T-cell (primary cell): Measurements from ENCODE around the gene HOXD13. TPM values are rescaled to one million over a fixed set of nuclear protein-coding genes. Genes with fewer than 3 reads are reported as not detected.

Source experiments
- ATAC-seq, 4 experiments: fragments of 200-7000 bp in 3 of 4; fragments of 150-1000 bp in 1 of 4; cut with Tn5 transposase; replicated peaks in 1 of 4; 1 replicate in 3 of 4; 2 replicates in 1 of 4; pipeline ENCODE4 v1.10.0; 2021; ENCODE audit warnings: moderate library complexity in 3 of 4, mild to moderate bottlenecking in 2 of 4, moderate number of reproducible peaks in 1 of 4
- CTCF ChIA-PET, 2 donors: fragments of 300-600 bp; sonication (Branson Sonifier 250); formaldehyde crosslinking; loops; one replicate each; lab custom pipeline; 2022; ENCODE audit warnings: antibody characterized with exemption in 2 of 2; lab: Charles Lee
- POLR2A ChIA-PET, 2 donors: fragments of 300-600 bp; sonication (Branson Sonifier 250); formaldehyde crosslinking; loops; one replicate each; lab custom pipeline; 2022; ENCODE audit warnings: antibody characterized with exemption in 2 of 2; lab: Charles Lee
- DNase-seq, 35 experiments: peaks; one replicate each; pipeline versions ENCODE4 v3.0.0 to v3.0.0-alpha.2; 2013 to 2023
- H3K27ac ChIP-seq: one replicate; pipeline ENCODE4 v1.5.1; 2013; ENCODE audit warnings: low read length
- H3K27me3 ChIP-seq, 2 experiments: replicated peaks in 1 of 2; 1 replicate in 1 of 2; 2 replicates in 1 of 2; pipeline versions ENCODE4 v1.6.1 to v1.7.0; 2013; ENCODE audit warnings: low read length in 1 of 2, mixed read lengths in 1 of 2; ENCODE audit not compliant: control insufficient read depth in 2 of 2, insufficient read depth in 2 of 2; ENCODE audit errors: extremely low read depth in 1 of 2
- H3K36me3 ChIP-seq, 2 donors: 1 replicate in 1 of 2; 2 replicates in 1 of 2; pipeline versions ENCODE4 v1.6.1 to v1.7.0; 2013; ENCODE audit warnings: low read length in 1 of 2; ENCODE audit not compliant: control insufficient read depth in 2 of 2, insufficient read depth in 1 of 2; ENCODE audit errors: extremely low read depth in 1 of 2
- H3K4me1 ChIP-seq, 2 experiments: 1 replicate in 1 of 2; 2 replicates in 1 of 2; pipeline versions ENCODE4 v1.6.1 to v1.7.0; 2013; ENCODE audit warnings: low read length in 2 of 2, mixed read lengths in 1 of 2; ENCODE audit not compliant: insufficient read depth in 2 of 2, control insufficient read depth in 1 of 2; ENCODE audit errors: extremely low read depth in 1 of 2
- H3K4me3 ChIP-seq, 2 donors: 1 replicate in 1 of 2; 2 replicates in 1 of 2; pipeline versions ENCODE4 v1.5.1 to v1.7.0; 2013; ENCODE audit warnings: mild to moderate bottlenecking in 2 of 2, low read length in 1 of 2, moderate library complexity in 1 of 2; ENCODE audit not compliant: control insufficient read depth in 1 of 2; ENCODE audit errors: extremely low read depth in 1 of 2
- H3K9me3 ChIP-seq: 2 replicates; pipeline ENCODE4 v1.7.0; 2013
- H3K27ac Mint-ChIP-seq, 2 donors: one replicate each; pipeline ENCODE4 v1.8.0; 2020 to 2021; ENCODE audit warnings: mild to moderate bottlenecking in 2 of 2, mixed read lengths in 2 of 2
- H3K27me3 Mint-ChIP-seq, 2 donors: one replicate each; pipeline ENCODE4 v1.8.0; 2021 to 2022; ENCODE audit warnings: mixed read lengths in 2 of 2
- H3K36me3 Mint-ChIP-seq: one replicate; pipeline ENCODE4 v1.8.0; 2021; ENCODE audit warnings: mixed read lengths
- H3K4me1 Mint-ChIP-seq, 3 donors: one replicate each; pipeline ENCODE4 v1.8.0; 2020 to 2022; ENCODE audit warnings: mixed read lengths in 3 of 3, mild to moderate bottlenecking in 1 of 3
- H3K4me3 Mint-ChIP-seq, 3 donors: one replicate each; pipeline ENCODE4 v1.8.0; 2020 to 2022; ENCODE audit warnings: mild to moderate bottlenecking in 3 of 3, mixed read lengths in 3 of 3, moderate library complexity in 3 of 3
- H3K9me3 Mint-ChIP-seq, 3 donors: one replicate each; pipeline ENCODE4 v1.8.0; 2020 to 2022; ENCODE audit warnings: mixed read lengths in 3 of 3
- WGBS: methylation state at CpG from one replicate; pipeline ENCODE4 v1.1.5; 2013; ENCODE audit warnings: missing lambda C conversion rate; ENCODE audit not compliant: insufficient coverage; 5-methylcytosine and 5-hydroxymethylcytosine counted together
- total RNA-seq, 35 experiments: library from RNA in 6 of 35; stranded (reverse) in 6 of 35; fragments of 120-200 nt in 1 of 35; gene quantifications; one replicate each; pipeline versions ENCODE4 v1.2.1 to v1.2.4 and lab custom pipeline; 2013 to 2026

Gene HOXD13
- total RNA-seq, 5 donors from 2014 or later (not counting 1 experiment from before 2014, with no cell fraction given): not detected

- no peaks in the 10 kb centered on the region for H3K36me3 ChIP-seq
- ATAC-seq (no peak), DNase-seq (peak in 1 of 35 experiments; percentile 53)
- CTCF ChIA-PET: interaction anchor here (0.6 to 2.2 kb wide), 17 partner anchors 8 to 1018 kb away, joined by 3 to 6 read pairs (median 4); no protein-coding TSS in a partner anchor
- H3K27me3 ChIP-seq: peaks cover 47 to 79% of the 10 kb centered on the region in 2 experiments
- POLR2A ChIA-PET: interaction anchor here in 1 of 2 donors (0.6 to 0.7 kb wide), 2 partner anchors 7 to 351 kb away, joined by 3 read pairs; no protein-coding TSS in a partner anchor
- 10% methylated on average over 17 of the region's 33 CpGs for WGBS
- peak overlapping the region; percentile 19 to 45 for H3K4me3 ChIP-seq
- H3K4me1 Mint-ChIP-seq: peaks cover 32 to 53% (median 51%) of the 10 kb centered on the region in 3 donors
- H3K27ac ChIP-seq: no peak overlapping the region
- peak overlapping the region; percentile 74 to 79 (median 77) for H3K4me3 Mint-ChIP-seq
- no peaks in the 10 kb centered on the region for H3K9me3 ChIP-seq
- peak overlapping the region in 1 of 2 donors; percentile 47 for H3K27ac Mint-ChIP-seq
- H3K4me1 ChIP-seq: peaks cover 11 to 43% of the 10 kb centered on the region in 2 experiments
- H3K9me3 Mint-ChIP-seq: no peaks in the 10 kb centered on the region
- peaks cover 76 to 84% of the 10 kb centered on the region in 2 donors for H3K27me3 Mint-ChIP-seq
- no peaks in the 10 kb centered on the region for H3K36me3 Mint-ChIP-seq
These were observed 40.0 kb downstream of the HOXD13 start for GRCh38 chr2:176132205-176133171.

- peaks cover 3% of the 10 kb centered on the region for H3K9me3 ChIP-seq
- ATAC-seq (no peak), DNase-seq (no peak)
- no peak overlapping the region for H3K27ac Mint-ChIP-seq
- H3K9me3 Mint-ChIP-seq: peaks cover 0 to 2% (median 2%) of the 10 kb centered on the region in 3 donors
- no peak overlapping the region for H3K4me3 Mint-ChIP-seq
- H3K27me3 Mint-ChIP-seq: peaks cover 76 to 85% of the 10 kb centered on the region in 2 donors
- no peaks in the 10 kb centered on the region for H3K36me3 Mint-ChIP-seq
- no peak overlapping the region for H3K4me3 ChIP-seq
- POLR2A ChIA-PET: no interaction called here
- CTCF ChIA-PET: interaction anchor here (0.6 to 1.6 kb wide), 4 partner anchors 20 to 1015 kb away, joined by 3 to 4 read pairs (median 4); no protein-coding TSS in a partner anchor
- no peaks in the 10 kb centered on the region for H3K36me3 ChIP-seq
- H3K27ac ChIP-seq: no peak overlapping the region
- peaks cover 54 to 77% of the 10 kb centered on the region in 2 experiments for H3K27me3 ChIP-seq
- peaks cover 11 to 40% of the 10 kb centered on the region in 2 experiments for H3K4me1 ChIP-seq
- H3K4me1 Mint-ChIP-seq: peaks cover 30 to 47% (median 46%) of the 10 kb centered on the region in 3 donors
These were observed 40.9 kb downstream of the HOXD13 start for GRCh38 chr2:176133389-176133788.

GRCh38 chr2:176134035-176134434 is 41.5 kb downstream of the HOXD13 start:
- Mint-ChIP-seq H3K9me3 (peaks cover 0 to 5% (median 4%) of the 10 kb centered on the region in 3 donors), H3K27ac (no peak overlapping the region), H3K27me3 (peaks cover 76 to 85% of the 10 kb centered on the region in 2 donors), H3K4me1 (peaks cover 30 to 47% (median 46%) of the 10 kb centered on the region in 3 donors), H3K4me3 (no peak overlapping the region), H3K36me3 (no peaks in the 10 kb centered on the region)
- no peak for ATAC-seq
- ChIA-PET CTCF (interaction anchor here (0.8 to 1.6 kb wide), 3 partner anchors 10 to 321 kb away, joined by 3 to 4 read pairs (median 4); no protein-coding TSS in a partner anchor), POLR2A (no interaction called here)
- no peak for DNase-seq
- H3K4me1 ChIP-seq: peaks cover 11 to 37% of the 10 kb centered on the region in 2 experiments
- WGBS: 48% methylated on average over 3 of the region's 4 CpGs
- H3K27me3 ChIP-seq: peaks cover 55 to 77% of the 10 kb centered on the region in 2 experiments
- no peak overlapping the region for H3K27ac ChIP-seq
- peaks cover 6% of the 10 kb centered on the region for H3K9me3 ChIP-seq
- no peak overlapping the region for H3K4me3 ChIP-seq
- H3K36me3 ChIP-seq: no peaks in the 10 kb centered on the region

GRCh38 chr2:176135035-176135440 is 42.5 kb downstream of the HOXD13 start:
- H3K27ac Mint-ChIP-seq: no peak overlapping the region
- peak overlapping the region in 1 of 3 donors; percentile 69 for H3K4me3 Mint-ChIP-seq
- peaks cover 84 to 89% of the 10 kb centered on the region in 2 donors for H3K27me3 Mint-ChIP-seq
- H3K36me3 ChIP-seq: no peaks in the 10 kb centered on the region
- peaks cover 6% of the 10 kb centered on the region for H3K9me3 ChIP-seq
- DNase-seq (no peak), ATAC-seq (no peak)
- H3K9me3 Mint-ChIP-seq: peaks cover 0 to 9% (median 4%) of the 10 kb centered on the region in 3 donors
- H3K27me3 ChIP-seq: peaks cover 58 to 78% of the 10 kb centered on the region in 2 experiments
- no peak overlapping the region for H3K4me3 ChIP-seq
- ChIA-PET POLR2A (no interaction called here), CTCF (no interaction called here)
- peaks cover 31 to 51% (median 50%) of the 10 kb centered on the region in 3 donors for H3K4me1 Mint-ChIP-seq
- peaks cover 9 to 40% of the 10 kb centered on the region in 2 experiments for H3K4me1 ChIP-seq
- no peak overlapping the region for H3K27ac ChIP-seq
- H3K36me3 Mint-ChIP-seq: no peaks in the 10 kb centered on the region

GRCh38 chr2:176136374-176137251 is 44.1 kb downstream of the HOXD13 start:
- H3K4me3 Mint-ChIP-seq: peak overlapping the region in 1 of 3 donors; percentile 69
- peaks cover 80 to 91% of the 10 kb centered on the region in 2 donors for H3K27me3 Mint-ChIP-seq
- CTCF ChIA-PET: interaction anchor here in 1 of 2 donors (0.6 kb wide), 2 partner anchors 57 to 1631 kb away, joined by 3 read pairs; no protein-coding TSS in a partner anchor
- Histone ChIP-seq H3K9me3 (peaks cover 6% of the 10 kb centered on the region), H3K4me1 (peaks cover 7 to 45% of the 10 kb centered on the region in 2 experiments), H3K36me3 (no peaks in the 10 kb centered on the region), H3K27ac (no peak overlapping the region), H3K4me3 (peak overlapping the region in 1 of 2 donors; percentile 74), H3K27me3 (peaks cover 57 to 80% of the 10 kb centered on the region in 2 experiments)
- POLR2A ChIA-PET: no interaction called here
- WGBS: 6% methylated on average over 59 of the region's 71 CpGs
- peaks cover 36 to 51% (median 50%) of the 10 kb centered on the region in 3 donors for H3K4me1 Mint-ChIP-seq
- no peaks in the 10 kb centered on the region for H3K36me3 Mint-ChIP-seq
- DNase-seq (peak in 1 of 35 experiments; percentile 20), ATAC-seq (no peak)
- H3K9me3 Mint-ChIP-seq: peaks cover 0 to 9% (median 4%) of the 10 kb centered on the region in 3 donors
- H3K27ac Mint-ChIP-seq: no peak overlapping the region
